C1 segment of cervical spinal cord (tissue), 14 donors: ENCODE results near the gene ZNF592.
A peak's percentile ranks its signal among the peaks of the same experiment; 100 is the strongest.

Source experiments
- DNase-seq, 14 donors: peaks; one replicate each; lab custom pipeline; 2025; lab: John Stamatoyannopoulos, UW

Gene ZNF592

DNA sequence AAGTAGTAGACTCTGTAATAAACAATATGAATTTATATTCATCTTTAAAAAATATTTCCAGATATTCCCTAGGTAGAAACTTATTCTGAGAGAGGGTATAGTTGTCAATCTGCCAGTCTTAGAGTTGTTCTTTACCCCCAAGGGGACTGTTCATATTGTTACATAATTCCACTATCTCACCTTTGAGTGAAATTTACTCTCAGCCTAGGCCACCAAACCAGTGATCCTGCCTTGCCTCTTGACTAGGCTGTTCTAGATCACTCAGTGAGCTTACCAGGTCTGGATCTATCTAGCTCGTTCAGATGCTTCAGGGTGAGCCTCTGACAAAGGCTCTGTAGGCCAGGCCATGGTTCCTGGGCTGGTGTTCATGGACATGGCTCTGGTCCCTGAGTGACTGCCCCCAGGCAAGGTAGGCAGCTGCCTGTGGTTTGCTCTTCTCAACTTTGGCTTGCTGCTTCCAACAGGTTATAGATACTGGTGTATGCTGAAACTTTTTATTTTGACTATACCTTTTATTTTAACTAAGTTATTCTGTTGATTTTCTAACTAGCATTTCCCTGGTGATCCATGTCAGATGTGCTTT lies 27.6 kb downstream of the ZNF592 start:
- no peak for DNase-seq

DNA sequence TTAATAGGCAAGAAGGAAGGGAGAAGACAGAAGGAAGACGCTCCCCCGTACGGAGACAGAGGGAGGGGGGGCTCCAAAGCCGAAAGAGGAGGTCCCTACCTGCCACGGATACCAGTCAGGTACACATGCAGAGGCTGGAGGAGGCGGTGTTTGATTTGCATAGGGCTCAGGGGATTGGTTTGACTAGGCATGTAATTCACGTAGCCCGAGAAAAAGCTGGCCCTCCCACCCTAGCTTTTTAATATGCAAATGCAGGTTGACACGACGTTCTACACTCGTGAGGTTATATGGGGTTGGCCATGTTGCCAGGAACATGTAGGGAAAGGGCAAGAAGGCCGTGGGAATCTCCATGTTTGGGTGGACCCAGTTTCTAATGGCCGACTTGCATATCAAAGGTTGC lies 29.8 kb downstream of the ZNF592 start:
- no peak for DNase-seq

DNA sequence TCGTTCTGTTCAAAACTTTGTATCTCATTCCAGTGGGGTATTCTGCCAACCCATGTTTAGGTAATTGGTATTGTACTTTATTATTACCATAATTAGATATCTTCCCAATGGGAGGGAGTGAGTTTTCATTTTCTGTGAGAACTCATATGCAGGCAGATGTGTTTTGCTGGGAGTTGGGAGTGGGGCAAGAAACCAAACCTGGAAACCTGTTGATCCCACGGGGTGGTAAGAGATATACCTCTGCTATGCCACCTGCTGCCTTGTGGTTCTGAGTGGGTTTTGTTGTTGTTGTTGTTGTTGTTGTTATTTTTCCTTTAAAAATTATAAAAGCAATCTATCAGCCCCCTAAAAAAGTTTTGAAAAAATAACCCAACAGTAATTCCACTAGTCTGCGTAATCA lies 32.1 kb downstream of the ZNF592 start:
- DNase-seq: no peak

DNA sequence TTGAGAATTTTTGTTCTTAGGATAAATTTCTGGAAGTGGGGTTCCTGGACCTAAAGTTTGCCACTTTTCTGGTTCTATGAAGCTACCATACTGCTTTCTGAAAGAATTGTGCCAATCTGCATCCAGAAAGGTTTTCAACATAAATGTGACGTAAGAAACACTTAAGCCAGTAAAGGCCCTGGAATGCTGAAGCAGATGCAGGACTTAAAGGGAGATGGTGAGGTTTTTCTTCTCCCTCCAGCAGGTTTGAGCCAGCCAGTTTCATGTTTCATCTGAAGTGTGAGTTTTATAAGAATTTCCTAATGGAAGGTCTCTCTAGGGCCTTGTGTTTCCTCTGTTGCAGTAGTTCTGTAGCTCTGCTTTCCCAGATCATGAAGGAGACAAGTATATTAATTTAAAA lies 33.1 kb downstream of the ZNF592 start:
- no peak for DNase-seq

DNA sequence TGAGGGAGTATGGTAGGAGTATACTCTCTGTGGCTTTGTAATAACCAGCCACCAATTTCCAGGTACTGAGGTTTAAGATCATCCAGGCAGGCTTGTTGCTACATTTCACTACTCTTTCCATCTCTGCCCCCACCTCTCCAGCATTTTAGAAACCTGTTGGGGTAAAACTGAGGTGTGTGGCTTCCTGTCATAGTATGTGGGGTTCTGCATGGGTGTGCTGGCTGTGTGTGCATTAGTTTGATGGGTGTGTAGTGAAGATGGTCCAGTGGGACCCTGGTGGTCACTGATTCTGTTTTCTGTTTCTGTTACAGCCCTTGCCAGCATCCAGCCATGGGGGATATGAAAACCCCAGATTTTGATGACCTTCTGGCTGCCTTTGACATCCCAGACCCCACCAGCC lies 34.0 kb downstream of the ZNF592 start:
- DNase-seq: no peak

GRCh38 chr15:84783493-84784251 lies 35.3 kb downstream of the ZNF592 start:
- peak in 1 of 14 donors; percentile 57 for DNase-seq

DNA sequence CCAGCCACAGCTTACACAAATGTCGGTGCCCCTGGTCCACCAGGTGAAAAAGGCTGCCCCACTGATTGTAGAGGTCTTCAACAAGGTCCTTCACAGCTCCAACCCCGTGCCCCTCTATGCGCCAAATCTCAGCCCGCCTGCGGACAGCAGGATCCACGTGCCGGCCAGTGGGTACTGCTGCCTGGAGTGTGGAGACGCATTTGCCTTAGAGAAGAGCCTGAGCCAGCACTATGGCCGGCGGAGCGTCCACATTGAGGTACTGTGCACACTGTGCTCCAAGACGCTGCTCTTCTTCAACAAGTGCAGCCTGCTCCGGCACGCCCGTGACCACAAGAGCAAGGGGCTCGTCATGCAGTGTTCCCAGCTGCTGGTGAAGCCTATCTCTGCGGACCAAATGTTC lies 35.9 kb downstream of the ZNF592 start:
- DNase-seq: no peak

DNA sequence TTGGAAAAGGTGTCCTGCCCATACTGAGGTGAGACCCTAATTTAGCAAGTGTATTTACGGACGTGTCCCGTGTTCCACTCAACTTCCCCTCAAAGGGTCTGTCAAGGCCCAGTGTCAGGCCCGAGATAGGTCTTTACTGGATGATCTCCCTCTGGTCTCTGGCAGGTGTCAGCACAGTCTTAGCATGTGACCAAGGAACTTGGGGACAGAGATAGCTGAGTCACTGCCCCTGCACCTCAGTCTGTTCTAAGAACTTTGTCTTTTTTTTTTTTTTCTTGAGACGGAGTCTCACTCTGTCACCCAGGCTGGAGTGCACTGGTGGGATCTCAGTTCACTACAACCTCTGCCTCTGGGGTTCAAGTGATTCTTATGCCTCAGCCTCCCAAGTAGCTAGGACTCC lies 36.7 kb downstream of the ZNF592 start:
- no peak for DNase-seq

DNA sequence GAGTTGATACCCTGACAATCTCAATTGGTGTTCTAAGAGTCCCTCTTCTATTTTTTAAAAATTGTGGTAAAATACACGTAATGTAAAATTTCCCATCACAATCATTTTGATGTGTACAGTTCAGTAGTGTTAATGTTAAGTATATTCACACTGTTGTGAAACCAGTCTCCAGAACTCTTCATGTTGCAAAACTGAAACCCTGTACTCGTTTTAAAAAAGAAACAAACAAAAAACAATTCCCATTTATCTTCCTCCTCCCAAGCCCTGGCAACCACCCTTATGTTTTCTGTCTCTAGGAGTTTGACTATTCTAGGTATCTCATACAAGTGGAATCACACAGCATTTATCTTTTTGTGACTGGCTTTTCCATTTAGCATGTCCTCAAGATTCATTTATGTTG lies 40.1 kb downstream of the ZNF592 start:
- DNase-seq: no peak

DNA sequence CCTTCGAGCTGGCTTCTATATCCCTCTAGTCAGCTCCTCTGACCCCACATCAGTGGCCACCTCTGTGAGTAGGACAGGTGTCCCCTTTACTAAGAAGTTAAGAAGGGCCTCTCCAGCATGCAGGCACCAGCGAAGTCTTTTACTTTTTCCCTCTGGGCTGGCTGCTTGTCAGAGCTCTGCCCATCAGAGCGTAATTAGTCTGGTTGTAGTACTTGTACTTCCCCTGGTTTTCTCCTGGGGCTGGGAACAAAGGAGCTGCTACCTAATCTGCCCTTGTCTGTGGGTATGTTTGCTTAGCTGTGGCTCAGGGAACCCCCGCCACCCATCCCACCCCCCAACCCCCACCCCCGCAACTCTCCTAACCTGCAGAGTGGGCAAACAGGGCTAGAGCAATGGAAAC lies 41.4 kb downstream of the ZNF592 start:
- no peak for DNase-seq

GRCh38 chr15:84790676-84791075 lies 42.3 kb downstream of the ZNF592 start:
- no peak for DNase-seq

GRCh38 chr15:84791763-84792162 lies 43.4 kb downstream of the ZNF592 start:
- DNase-seq: no peak

- DNase-seq: no peak
Observed at GRCh38 chr15:84793431-84794161, 45.2 kb downstream of the ZNF592 start.

GRCh38 chr15:84794162-84794547 lies 45.8 kb downstream of the ZNF592 start:
- DNase-seq: no peak

DNA sequence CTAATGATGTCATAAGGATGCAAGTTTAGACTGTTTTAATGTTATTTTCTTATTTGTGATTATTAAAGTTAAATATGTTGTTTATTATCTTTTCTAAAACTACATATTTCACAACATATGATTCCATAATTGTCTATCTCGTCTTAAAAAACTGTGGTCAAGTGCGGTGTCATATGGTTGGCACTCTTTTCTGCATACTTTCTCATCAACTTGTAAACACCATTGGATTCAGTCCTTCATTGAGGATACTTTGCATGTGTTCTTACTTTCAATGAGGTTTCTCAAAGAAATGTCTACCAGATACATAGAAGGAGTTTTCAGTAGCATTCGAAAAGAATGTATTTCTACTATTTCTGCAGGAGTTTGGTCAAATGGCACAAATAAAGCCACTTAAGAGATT lies 46.8 kb downstream of the ZNF592 start:
- DNase-seq: no peak

GRCh38 chr15:84797212-84797611 lies 48.8 kb downstream of the ZNF592 start:
- no peak for DNase-seq

DNA sequence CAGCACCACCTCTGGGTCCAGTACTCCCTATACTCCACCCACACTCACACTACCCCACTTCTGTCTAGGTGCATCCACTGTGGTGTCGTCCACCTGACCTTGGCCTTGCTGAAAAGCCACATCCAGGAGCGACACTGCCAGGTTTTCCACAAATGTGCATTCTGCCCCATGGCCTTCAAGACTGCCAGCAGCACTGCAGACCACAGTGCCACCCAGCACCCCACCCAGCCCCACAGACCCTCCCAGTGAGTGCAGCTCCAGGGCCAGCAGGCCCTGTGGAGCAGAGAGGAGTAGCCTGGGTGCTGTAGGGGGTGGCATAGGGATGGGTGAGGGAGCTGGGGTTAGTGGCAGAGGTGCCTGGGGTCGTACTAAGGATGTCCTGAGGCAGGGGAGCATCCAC lies 49.4 kb downstream of the ZNF592 start:
- no peak for DNase-seq

- DNase-seq: no peak
Observed at GRCh38 chr15:84798436-84798946, 50.1 kb downstream of the ZNF592 start.

- DNase-seq: no peak
Observed at GRCh38 chr15:84799511-84800187, 51.3 kb downstream of the ZNF592 start.

- no peak for DNase-seq
Observed at GRCh38 chr15:84800365-84800806, 52.0 kb downstream of the ZNF592 start.

- DNase-seq: peak in 1 of 14 donors; percentile 51
Observed at GRCh38 chr15:84804005-84804900, 55.9 kb downstream of the ZNF592 start.
